Prostate gland (tissue), 2 donors: ENCODE data around the gene SLC8A2.

Experiments used
- CTCF ChIP-seq, 4 experiments: fragments of 200-600 bp in 2 of 4; fragments of 450-650 bp in 2 of 4; sonication (generic) in 2 of 4; IDR thresholded peaks; 1 replicate in 3 of 4; 2 replicates in 1 of 4; pipeline ENCODE4 v1.5.1; 2016 to 2019; ENCODE audit warnings: antibody characterized with exemption in 4 of 4, mild to moderate bottlenecking in 2 of 4, moderate library complexity in 2 of 4
- POLR2A ChIP-seq: fragments of 450-650 bp; IDR thresholded peaks from one replicate; pipeline ENCODE4 v1.6.1; 2016; ENCODE audit warnings: antibody characterized with exemption, mild to moderate bottlenecking
- POLR2AphosphoS5 ChIP-seq: sonication (generic); formaldehyde crosslinking; IDR thresholded peaks from one replicate; pipeline ENCODE4 v1.6.1; 2017; ENCODE audit warnings: antibody characterized with exemption

DNA sequence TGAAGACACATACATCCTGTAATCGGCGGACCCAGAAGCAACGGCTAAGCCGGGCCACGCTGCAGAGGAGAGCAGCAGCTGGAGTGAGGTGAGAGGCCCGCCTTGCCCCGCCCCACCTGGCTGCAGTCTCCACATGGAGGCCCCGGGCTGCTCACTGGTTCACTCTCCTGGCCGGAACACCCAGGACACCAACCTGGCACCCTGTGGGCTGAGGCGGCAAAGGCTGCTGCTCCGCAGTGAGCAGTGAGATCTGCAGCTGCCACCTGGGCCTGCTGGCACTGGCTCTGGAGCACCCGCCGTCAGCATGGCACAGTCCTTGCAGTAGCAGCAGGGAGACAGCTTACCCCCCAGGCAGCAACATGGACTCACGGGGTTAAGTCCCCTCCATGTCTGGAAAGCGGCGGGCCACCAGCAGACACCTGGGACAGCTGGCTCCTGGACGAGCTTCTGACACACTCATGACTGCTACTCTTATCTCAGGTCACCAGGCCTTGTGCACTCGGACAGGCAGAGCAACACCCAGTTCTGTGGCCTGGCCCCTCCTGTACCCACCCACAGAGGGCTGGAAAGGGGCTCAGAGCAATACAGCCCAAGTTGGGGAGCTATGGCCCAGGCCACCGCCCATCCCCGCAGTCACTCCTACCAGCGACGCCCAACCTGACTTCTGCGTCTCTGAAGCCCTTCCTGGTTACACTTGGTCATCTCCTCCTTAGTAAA, 25.5 kb upstream of the SLC8A2 start:
- TF ChIP-seq CTCF (IDR thresholded peaks at IDR 0.05) (no peak), POLR2A (no peak), POLR2AphosphoS5 (peak; percentile 26)
